DOHH2 (cell line): ENCODE measurements around the gene MXRA7.

Experiments
- H3F3A ChIP-seq: fragments of 200-600 bp; sonication (generic), shearing (Covaris generic); 2 replicates; pipeline ENCODE4 v1.6.0; 2016; ENCODE audit warnings: antibody characterized with exemption, mild to moderate bottlenecking; ENCODE audit not compliant: control insufficient read depth, insufficient read depth
- H3K27ac ChIP-seq: fragments of 200-600 bp; sonication (generic); 2 replicates; pipeline ENCODE4 v1.5.1; 2014; ENCODE audit warnings: low read depth, mild to moderate bottlenecking, low read length, moderate library complexity
- H3K27me3 ChIP-seq: fragments of 200-600 bp; sonication (generic); 2 replicates; pipeline ENCODE4 v1.6.1; 2014; ENCODE audit warnings: mild to moderate bottlenecking, low read length, mixed read lengths; ENCODE audit not compliant: control insufficient read depth
- H3K36me3 ChIP-seq: fragments of 200-600 bp; sonication (generic); 2 replicates; pipeline ENCODE4 v1.6.1; 2014; ENCODE audit warnings: mild to moderate bottlenecking, low read length, moderate library complexity, mixed read lengths; ENCODE audit not compliant: control insufficient read depth
- H3K4me1 ChIP-seq: fragments of 200-600 bp; sonication (generic); 2 replicates; pipeline ENCODE4 v1.6.1; 2014; ENCODE audit warnings: mild to moderate bottlenecking, low read length, mixed read lengths; ENCODE audit not compliant: control insufficient read depth
- H3K4me2 ChIP-seq: fragments of 200-600 bp; sonication (generic); 2 replicates; pipeline ENCODE4 v1.6.0; 2014; ENCODE audit warnings: mild to moderate bottlenecking, low read length, moderate library complexity
- H3K4me3 ChIP-seq: fragments of 200-600 bp; sonication (generic); 2 replicates; pipeline ENCODE4 v1.5.1; 2014; ENCODE audit warnings: mild to moderate bottlenecking, low read length, mixed read lengths
- H3K79me2 ChIP-seq: fragments of 200-600 bp; sonication (generic); 2 replicates; pipeline ENCODE4 v1.6.1; 2014; ENCODE audit warnings: mild to moderate bottlenecking, low read length, mixed read lengths; ENCODE audit not compliant: control insufficient read depth
- H3K9me2 ChIP-seq: fragments of 200-600 bp; sonication (generic); replicated peaks from 2 replicates; pipeline ENCODE4 v1.6.1; 2014; ENCODE audit warnings: mild to moderate bottlenecking, low read length, mixed read lengths; ENCODE audit not compliant: control insufficient read depth
- H3K9me3 ChIP-seq: fragments of 200-600 bp; sonication (generic); 2 replicates; pipeline ENCODE4 v1.6.1; 2014; ENCODE audit warnings: antibody characterized with exemption, low read length, mixed read lengths; ENCODE audit not compliant: control insufficient read depth, insufficient read depth
- H4K20me1 ChIP-seq: fragments of 200-600 bp; sonication (generic); 2 replicates; pipeline ENCODE4 v1.6.0; 2014; ENCODE audit warnings: low read depth, mild to moderate bottlenecking, antibody characterized with exemption, low read length, moderate library complexity; ENCODE audit not compliant: control insufficient read depth, insufficient read depth
- EZH2phosphoT487 ChIP-seq: fragments of 200-600 bp; sonication (generic); IDR thresholded peaks from 2 replicates; pipeline ENCODE4 v1.6.1; 2017; ENCODE audit warnings: borderline replicate concordance, mild to moderate bottlenecking, antibody characterized with exemption, low read length, moderate library complexity, mixed read lengths
- TF ChIP-seq, protein P1 (sequence below): fragments of 200-600 bp; sonication (generic); IDR thresholded peaks from one replicate; pipeline ENCODE4 v1.5.1; 2014; ENCODE audit warnings: antibody characterized with exemption, mild to moderate bottlenecking, low read depth, low read length; ENCODE audit not compliant: poor library complexity, severe bottlenecking

The MXRA7 gene

DNA sequence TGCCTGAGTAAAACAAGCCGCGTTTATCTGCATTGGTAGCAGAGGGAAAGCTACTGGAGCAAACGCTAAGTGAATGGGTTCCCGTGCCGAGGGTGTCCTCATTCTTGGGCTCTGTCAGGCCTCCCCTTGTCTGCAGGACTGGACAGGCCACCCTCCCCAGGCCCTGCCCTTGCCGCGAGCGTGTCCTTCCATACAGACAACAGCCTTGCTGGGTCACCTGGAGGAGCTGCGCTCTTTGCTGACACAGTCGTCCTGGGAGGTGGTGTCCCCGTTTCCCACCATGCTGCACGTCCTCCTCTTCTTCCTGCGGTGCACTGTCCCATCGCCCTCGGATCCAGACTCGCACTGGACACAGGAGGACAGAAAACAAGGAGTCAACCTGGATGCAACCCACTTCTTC lies 7.8 kb upstream of the MXRA7 start:
- Histone ChIP-seq H3K27ac (no peak overlapping the region), H4K20me1 (no peaks in the 10 kb centered on the region), H3K4me2 (no peak overlapping the region), H3K27me3 (no peaks in the 10 kb centered on the region), H3K9me3 (no peaks in the 10 kb centered on the region), H3K4me3 (no peak overlapping the region), H3K9me2 (no peaks in the 10 kb centered on the region), H3K4me1 (peaks cover 11% of the 10 kb centered on the region), H3K79me2 (peaks cover 11% of the 10 kb centered on the region), H3K36me3 (peaks cover 86% of the 10 kb centered on the region), H3F3A (no peaks in the 10 kb centered on the region)
- no peak for TF ChIP-seq EZH2phosphoT487
- TF ChIP-seq, protein P1, sequence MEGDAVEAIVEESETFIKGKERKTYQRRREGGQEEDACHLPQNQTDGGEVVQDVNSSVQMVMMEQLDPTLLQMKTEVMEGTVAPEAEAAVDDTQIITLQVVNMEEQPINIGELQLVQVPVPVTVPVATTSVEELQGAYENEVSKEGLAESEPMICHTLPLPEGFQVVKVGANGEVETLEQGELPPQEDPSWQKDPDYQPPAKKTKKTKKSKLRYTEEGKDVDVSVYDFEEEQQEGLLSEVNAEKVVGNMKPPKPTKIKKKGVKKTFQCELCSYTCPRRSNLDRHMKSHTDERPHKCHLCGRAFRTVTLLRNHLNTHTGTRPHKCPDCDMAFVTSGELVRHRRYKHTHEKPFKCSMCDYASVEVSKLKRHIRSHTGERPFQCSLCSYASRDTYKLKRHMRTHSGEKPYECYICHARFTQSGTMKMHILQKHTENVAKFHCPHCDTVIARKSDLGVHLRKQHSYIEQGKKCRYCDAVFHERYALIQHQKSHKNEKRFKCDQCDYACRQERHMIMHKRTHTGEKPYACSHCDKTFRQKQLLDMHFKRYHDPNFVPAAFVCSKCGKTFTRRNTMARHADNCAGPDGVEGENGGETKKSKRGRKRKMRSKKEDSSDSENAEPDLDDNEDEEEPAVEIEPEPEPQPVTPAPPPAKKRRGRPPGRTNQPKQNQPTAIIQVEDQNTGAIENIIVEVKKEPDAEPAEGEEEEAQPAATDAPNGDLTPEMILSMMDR, result no peak

DNA sequence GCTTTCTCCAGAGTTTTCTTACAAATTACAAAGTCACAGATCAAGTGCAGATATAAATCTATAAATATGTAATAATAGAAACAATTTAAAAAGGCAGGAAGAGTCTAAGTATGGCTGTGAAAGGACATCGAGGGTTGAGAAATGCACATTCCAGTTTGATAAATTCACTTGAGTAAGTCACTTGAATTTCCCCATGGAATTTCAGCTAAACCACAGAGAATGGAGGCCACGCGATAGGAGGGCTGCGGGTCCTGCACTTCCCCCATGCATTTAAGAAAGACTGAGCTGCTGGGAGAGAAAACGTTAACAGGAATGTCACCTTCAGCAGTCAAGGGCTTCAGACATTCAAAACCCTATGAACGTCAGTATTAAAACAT lies 6.1 kb upstream of the MXRA7 start:
- no peak overlapping the region for H3K27ac ChIP-seq
- no peaks in the 10 kb centered on the region for H3K9me2 ChIP-seq
- H3K79me2 ChIP-seq, result peaks cover 2% of the 10 kb centered on the region; the same call in 1 of the 2 replicates
- peaks cover 1% of the 10 kb centered on the region; the same call in 1 of the 2 replicates for H3F3A ChIP-seq
- peaks cover 79% of the 10 kb centered on the region for H3K36me3 ChIP-seq
- no peak overlapping the region for H3K4me3 ChIP-seq
- TF ChIP-seq EZH2phosphoT487, result no peak
- TF ChIP-seq, protein P1, result no peak
- no peaks in the 10 kb centered on the region for H3K27me3 ChIP-seq
- no peak overlapping the region for H3K4me2 ChIP-seq
- H3K9me3 ChIP-seq, result no peaks in the 10 kb centered on the region
- H4K20me1 ChIP-seq, result no peaks in the 10 kb centered on the region
- H3K4me1 ChIP-seq, result peaks cover 11% of the 10 kb centered on the region

DNA sequence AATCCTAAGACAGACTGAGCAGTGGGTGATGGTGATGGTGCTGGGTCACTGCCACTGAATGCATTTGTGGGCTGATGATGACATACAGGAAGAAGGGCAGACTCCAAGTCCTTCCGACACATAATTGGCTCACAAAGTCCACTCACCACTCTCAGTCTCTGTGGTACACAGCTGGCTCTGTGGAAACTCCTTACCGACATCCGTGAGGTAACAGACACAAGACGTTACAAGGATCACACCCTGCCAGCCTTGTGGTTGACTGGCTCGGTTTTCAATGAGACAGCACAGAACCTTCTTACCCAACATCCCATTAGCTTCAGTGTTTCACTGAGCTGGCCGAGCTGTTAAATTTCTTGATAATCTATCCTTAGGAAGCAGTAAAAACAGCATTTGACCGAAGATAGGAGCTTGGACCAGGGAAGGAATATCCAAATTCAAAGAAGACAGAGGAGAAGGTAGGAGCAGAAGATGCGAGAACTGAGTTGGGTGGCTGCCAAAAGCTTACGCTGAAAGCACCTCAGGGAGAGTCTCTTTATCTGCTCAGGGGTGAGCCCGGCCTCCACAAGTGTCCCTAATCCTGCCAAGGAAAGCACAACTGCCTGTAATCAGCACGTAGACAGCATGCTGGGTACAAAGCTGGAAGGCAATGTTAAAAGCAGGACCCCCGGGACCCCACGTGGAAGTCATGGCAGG lies 5.5 kb upstream of the MXRA7 start:
- Histone ChIP-seq H3K4me3 (no peak overlapping the region), H3F3A (peaks cover 7% of the 10 kb centered on the region), H3K27ac (no peak overlapping the region)

More for the DNA sequence above, 5.5 kb upstream of the MXRA7 start:
- H4K20me1 ChIP-seq, result no peaks in the 10 kb centered on the region
- H3K36me3 ChIP-seq, result peaks cover 73% of the 10 kb centered on the region
- H3K4me2 ChIP-seq, result no peak overlapping the region
- no peak for TF ChIP-seq EZH2phosphoT487
- TF ChIP-seq, protein P1, result no peak
- H3K4me1 ChIP-seq, result peaks cover 11% of the 10 kb centered on the region
- no peaks in the 10 kb centered on the region for H3K79me2 ChIP-seq
- no peaks in the 10 kb centered on the region for H3K9me3 ChIP-seq
- H3K9me2 ChIP-seq, result no peaks in the 10 kb centered on the region
- peaks cover 2% of the 10 kb centered on the region; the same call in 1 of the 2 replicates for H3K27me3 ChIP-seq
